Measurements from ENCODE around the gene LRMDA. TPM values are rescaled to one million over a fixed set of nuclear protein-coding genes. Genes with fewer than 3 reads are reported as not detected.

Gene LRMDA
- total RNA-seq, 2 experiments from 2014 or later: not detected

GRCh38 chr10:75987616-75988015, 556.2 kb downstream of the LRMDA start:
- H3K9me3 Mint-ChIP-seq: no peaks in the 10 kb centered on the region
- CTCF ChIA-PET: no interaction called here
- H3K36me3 Mint-ChIP-seq (ENCODE audit: low read depth): no peaks in the 10 kb centered on the region
- no peak overlapping the region for H3K4me3 Mint-ChIP-seq
- H3K4me1 Mint-ChIP-seq: no peaks in the 10 kb centered on the region
- POLR2A ChIA-PET: no interaction called here
- DNase-seq: no peak
- H3K27ac Mint-ChIP-seq: no peak overlapping the region
- no peaks in the 10 kb centered on the region for H3K27me3 Mint-ChIP-seq

GRCh38 chr10:75994357-75995040, 563.1 kb downstream of the LRMDA start:
- Mint-ChIP-seq H3K27ac (no peak overlapping the region), H3K9me3 (no peaks in the 10 kb centered on the region), H3K4me1 (no peaks in the 10 kb centered on the region), H3K36me3 (ENCODE audit: low read depth) (no peaks in the 10 kb centered on the region), H3K4me3 (no peak overlapping the region), H3K27me3 (no peaks in the 10 kb centered on the region)
- POLR2A ChIA-PET: no interaction called here
- CTCF ChIA-PET: no interaction called here
- no peak for DNase-seq

- DNase-seq: no peak
- ChIA-PET CTCF (interaction anchor here (0.9 kb wide), 1 partner anchor 14 kb away, joined by 3 read pairs; no protein-coding TSS in a partner anchor), POLR2A (no interaction called here)
- Mint-ChIP-seq H3K36me3 (ENCODE audit: low read depth) (no peaks in the 10 kb centered on the region), H3K27ac (no peak overlapping the region), H3K27me3 (no peaks in the 10 kb centered on the region), H3K4me3 (no peak overlapping the region), H3K9me3 (no peaks in the 10 kb centered on the region), H3K4me1 (no peaks in the 10 kb centered on the region)
Observed at GRCh38 chr10:75995041-75995430, 563.6 kb downstream of the LRMDA start.

GRCh38 chr10:75995720-75996119, 564.3 kb downstream of the LRMDA start:
- H3K27me3 Mint-ChIP-seq: no peaks in the 10 kb centered on the region
- no peak overlapping the region for H3K27ac Mint-ChIP-seq
- H3K4me1 Mint-ChIP-seq: no peaks in the 10 kb centered on the region
- ChIA-PET POLR2A (no interaction called here), CTCF (interaction anchor here (0.9 kb wide), 1 partner anchor 13 kb away, joined by 3 read pairs; no protein-coding TSS in a partner anchor)
- no peaks in the 10 kb centered on the region for H3K9me3 Mint-ChIP-seq
- no peak for DNase-seq
- no peak overlapping the region for H3K4me3 Mint-ChIP-seq
- H3K36me3 Mint-ChIP-seq (ENCODE audit: low read depth): no peaks in the 10 kb centered on the region

- no peaks in the 10 kb centered on the region for H3K9me3 Mint-ChIP-seq
- no peaks in the 10 kb centered on the region for H3K4me1 Mint-ChIP-seq
- no peak overlapping the region for H3K27ac Mint-ChIP-seq
- H3K27me3 Mint-ChIP-seq: no peaks in the 10 kb centered on the region
- no peaks in the 10 kb centered on the region for H3K36me3 Mint-ChIP-seq (ENCODE audit: low read depth)
- ChIA-PET POLR2A (no interaction called here), CTCF (no interaction called here)
- H3K4me3 Mint-ChIP-seq: no peak overlapping the region
- no peak for DNase-seq
Observed at GRCh38 chr10:75999001-75999400, 567.6 kb downstream of the LRMDA start.

GRCh38 chr10:75999515-76000209, 568.2 kb downstream of the LRMDA start:
- Mint-ChIP-seq H3K9me3 (no peaks in the 10 kb centered on the region), H3K36me3 (ENCODE audit: low read depth) (no peaks in the 10 kb centered on the region), H3K27ac (no peak overlapping the region), H3K4me1 (no peaks in the 10 kb centered on the region), H3K27me3 (no peaks in the 10 kb centered on the region), H3K4me3 (no peak overlapping the region)
- CTCF ChIA-PET: no interaction called here
- no peak for DNase-seq
- POLR2A ChIA-PET: no interaction called here

GRCh38 chr10:76000550-76000949, 569.1 kb downstream of the LRMDA start:
- Mint-ChIP-seq H3K9me3 (no peaks in the 10 kb centered on the region), H3K4me1 (no peaks in the 10 kb centered on the region), H3K27ac (no peak overlapping the region), H3K36me3 (ENCODE audit: low read depth) (no peaks in the 10 kb centered on the region), H3K4me3 (no peak overlapping the region), H3K27me3 (no peaks in the 10 kb centered on the region)
- ChIA-PET CTCF (no interaction called here), POLR2A (no interaction called here)
- DNase-seq: no peak

GRCh38 chr10:76001019-76001418, 569.6 kb downstream of the LRMDA start:
- H3K4me1 Mint-ChIP-seq: no peaks in the 10 kb centered on the region
- no peaks in the 10 kb centered on the region for H3K9me3 Mint-ChIP-seq
- H3K36me3 Mint-ChIP-seq (ENCODE audit: low read depth): no peaks in the 10 kb centered on the region
- no peak overlapping the region for H3K4me3 Mint-ChIP-seq
- H3K27ac Mint-ChIP-seq: no peak overlapping the region
- POLR2A ChIA-PET: no interaction called here
- CTCF ChIA-PET: no interaction called here
- no peaks in the 10 kb centered on the region for H3K27me3 Mint-ChIP-seq
- DNase-seq: no peak

- H3K9me3 Mint-ChIP-seq: no peaks in the 10 kb centered on the region
- no peak overlapping the region for H3K4me3 Mint-ChIP-seq
- no peaks in the 10 kb centered on the region for H3K36me3 Mint-ChIP-seq (ENCODE audit: low read depth)
- no peak overlapping the region for H3K27ac Mint-ChIP-seq
- H3K27me3 Mint-ChIP-seq: no peaks in the 10 kb centered on the region
- H3K4me1 Mint-ChIP-seq: no peaks in the 10 kb centered on the region
- ChIA-PET CTCF (interaction anchor here (0.6 kb wide), 1 partner anchor 411 kb away, joined by 4 read pairs; no protein-coding TSS in a partner anchor), POLR2A (no interaction called here)
- DNase-seq: no peak
Observed at GRCh38 chr10:76001461-76001860, 570.0 kb downstream of the LRMDA start.

GRCh38 chr10:76002262-76002854, 570.9 kb downstream of the LRMDA start:
- ChIA-PET POLR2A (no interaction called here), CTCF (no interaction called here)
- Mint-ChIP-seq H3K27ac (no peak overlapping the region), H3K4me1 (no peaks in the 10 kb centered on the region), H3K9me3 (no peaks in the 10 kb centered on the region), H3K27me3 (no peaks in the 10 kb centered on the region), H3K4me3 (no peak overlapping the region), H3K36me3 (ENCODE audit: low read depth) (no peaks in the 10 kb centered on the region)
- no peak for DNase-seq

GRCh38 chr10:76007667-76008181, 576.3 kb downstream of the LRMDA start:
- H3K36me3 Mint-ChIP-seq (ENCODE audit: low read depth): no peaks in the 10 kb centered on the region
- H3K27ac Mint-ChIP-seq: no peak overlapping the region
- ChIA-PET POLR2A (no interaction called here), CTCF (no interaction called here)
- H3K9me3 Mint-ChIP-seq: no peaks in the 10 kb centered on the region
- H3K4me3 Mint-ChIP-seq: no peak overlapping the region
- no peaks in the 10 kb centered on the region for H3K27me3 Mint-ChIP-seq
- DNase-seq: no peak
- H3K4me1 Mint-ChIP-seq: no peaks in the 10 kb centered on the region

GRCh38 chr10:76009531-76009930, 578.1 kb downstream of the LRMDA start:
- POLR2A ChIA-PET: no interaction called here
- no peaks in the 10 kb centered on the region for H3K4me1 Mint-ChIP-seq
- no peaks in the 10 kb centered on the region for H3K27me3 Mint-ChIP-seq
- no peak overlapping the region for H3K4me3 Mint-ChIP-seq
- H3K36me3 Mint-ChIP-seq (ENCODE audit: low read depth): no peaks in the 10 kb centered on the region
- no peaks in the 10 kb centered on the region for H3K9me3 Mint-ChIP-seq
- DNase-seq: no peak
- no peak overlapping the region for H3K27ac Mint-ChIP-seq
- CTCF ChIA-PET: interaction anchor here (1.4 kb wide), 1 partner anchor 14 kb away, joined by 3 read pairs; no protein-coding TSS in a partner anchor

GRCh38 chr10:76010703-76011102, 579.3 kb downstream of the LRMDA start:
- CTCF ChIA-PET: no interaction called here
- Mint-ChIP-seq H3K36me3 (ENCODE audit: low read depth) (no peaks in the 10 kb centered on the region), H3K27ac (no peak overlapping the region), H3K9me3 (no peaks in the 10 kb centered on the region), H3K4me3 (no peak overlapping the region), H3K4me1 (no peaks in the 10 kb centered on the region), H3K27me3 (no peaks in the 10 kb centered on the region)
- POLR2A ChIA-PET: no interaction called here
- DNase-seq: no peak

Data from activated CD4-positive, alpha-beta T cell treated with anti-CD3 and anti-CD28 coated beads, Interleukin-2, amount 10 ng/mL, durations not matched to agents 7 days and 5 days (primary cell).